Measurements from ENCODE around the gene HOXB9. TPM values are rescaled to one million over a fixed set of nuclear protein-coding genes. Genes with fewer than 3 reads are reported as not detected.

The HOXB9 gene
- total and polyA plus RNA-seq, 10 of the 15 experiments (the other 5 are each of a cell fraction or from before 2014, with no cell fraction given), result 0.01 to 0.49 (median 0.09) TPM; not detected in 5

GRCh38 chr17:48583708-48584222 lies 42.4 kb downstream of the HOXB9 start:
- Histone ChIP-seq H3K9ac (ENCODE audit: control insufficient read depth, insufficient read depth, low read length) (no peak overlapping the region), H3K36me3 (ENCODE audit: control insufficient read depth in 2 of 2, insufficient read depth in 2 of 2, low read length in 1 of 2) (no peaks in the 10 kb centered on the region)
- ATAC-seq, result no peak
- TF ChIP-seq RB1 (IDR thresholded peaks at IDR 0.05; ENCODE audit: borderline replicate concordance), result no peak
- no peak for TF ChIP-seq PRDM15 (CRISPR knock-in tag; IDR thresholded peaks at IDR 0.05)
- TF ChIP-seq TBL1XR1 (IDR thresholded peaks at IDR 0.05; ENCODE audit: low read depth, low read length), result no peak
- no peak for TF ChIP-seq ZBTB33 (IDR thresholded peaks at IDR 0.05)
- TF ChIP-seq CTCF (IDR thresholded peaks at IDR 0.05 in 2 of 3, conservative IDR thresholded peaks at IDR 0.05 in 1 of 3; ENCODE audit: control insufficient read depth in 2 of 3, extremely low read depth in 1 of 3, insufficient read depth in 1 of 3, low read depth in 3 of 3, low read length in 3 of 3), result no peak
- no peak for TF ChIP-seq ESRRA (IDR thresholded peaks at IDR 0.05; ENCODE audit: low read length)
- no peak for TF ChIP-seq GATAD2B (conservative IDR thresholded peaks at IDR 0.05; ENCODE audit: low read depth)
- no peak for TF ChIP-seq E4F1 (IDR thresholded peaks at IDR 0.05; ENCODE audit: borderline replicate concordance, partially characterized antibody)
- no peak for TF ChIP-seq RELB (IDR thresholded peaks at IDR 0.05; ENCODE audit: low read depth)
- no peak for TF ChIP-seq EP300 (IDR thresholded peaks at IDR 0.05; ENCODE audit: borderline replicate concordance in 1 of 2, control insufficient read depth in 1 of 2, low read depth in 2 of 2, low read length in 2 of 2)

More at GRCh38 chr17:48583708-48584222, 42.4 kb downstream of the HOXB9 start:
- Histone ChIP-seq H3K79me2 (ENCODE audit: control insufficient read depth, insufficient read depth, low read length) (no peaks in the 10 kb centered on the region), H3K27ac (ENCODE audit: control insufficient read depth, insufficient read depth) (no peak overlapping the region), H2AFZ (ENCODE audit: control insufficient read depth, low read depth, low read length) (no peak overlapping the region), H3K9me3 (replicated peaks; ENCODE audit: control insufficient read depth, insufficient read depth, low read length) (no peaks in the 10 kb centered on the region), H3K27me3 (replicated peaks in 1 of 2; ENCODE audit: control insufficient read depth in 2 of 2, insufficient read depth in 2 of 2, low read length in 1 of 2) (peaks cover 0 to 4% of the 10 kb centered on the region in 2 experiments; a peak in 1 of 4 replicates), H3K4me3 (no peak overlapping the region), H3K4me1 (ENCODE audit: control insufficient read depth, insufficient read depth, low read length) (peaks cover 10% of the 10 kb centered on the region), H4K20me1 (ENCODE audit: control insufficient read depth, insufficient read depth) (no peaks in the 10 kb centered on the region), H3K4me2 (ENCODE audit: control insufficient read depth, insufficient read depth) (no peak overlapping the region)
- FAIRE-seq (no peak), DNase-seq (ENCODE audit: low read depth, low spot score) (no peak)
- POLR2A ChIA-PET, result interaction anchor here (1.5 to 1.8 kb wide), 2 partner anchors 9 to 71 kb away, joined by 4 to 6 read pairs; partner anchors contain the start of gene HOXB5
- WGBS (ENCODE audit: insufficient coverage, insufficient replicate concordance, low lambda C conversion rate, missing lambda C conversion rate), result 72% methylated on average over 3 of the region's 3 CpGs
- in situ Hi-C loops (cut with MboI), result no loop called here
- CTCF ChIA-PET, result interaction anchor here (0.6 to 2.4 kb wide), 11 partner anchors 28 to 472 kb away, joined by 3 to 9 read pairs (median 4); no protein-coding TSS in a partner anchor
- intact Hi-C loops (cut with micrococcal nuclease; ENCODE audit: unreplicated experiment), result no loop called here
- RAD21 ChIA-PET (ENCODE audit: unreplicated experiment), result interaction anchor here (0.8 to 2.2 kb wide), 10 partner anchors 17 to 504 kb away, joined by 3 to 7 read pairs (median 3); no protein-coding TSS in a partner anchor
- SMC1A ChIA-PET (ENCODE audit: uncharacterized antibody, unreplicated experiment), result interaction anchor here (0.7 to 1.9 kb wide), 13 partner anchors 22 to 504 kb away, joined by 3 to 11 read pairs (median 4); no protein-coding TSS in a partner anchor
- no TSS peak for BruUV-seq (replicated peaks)
